ENCODE results near the gene MAL. TPM values are rescaled to one million over a fixed set of nuclear protein-coding genes. Genes with fewer than 3 reads are reported as not detected.

MAL gene
- total and polyA plus RNA-seq, 2 of the 13 experiments (the other 11 are each of a cell fraction or from before 2014, with no cell fraction given): not detected

DNA sequence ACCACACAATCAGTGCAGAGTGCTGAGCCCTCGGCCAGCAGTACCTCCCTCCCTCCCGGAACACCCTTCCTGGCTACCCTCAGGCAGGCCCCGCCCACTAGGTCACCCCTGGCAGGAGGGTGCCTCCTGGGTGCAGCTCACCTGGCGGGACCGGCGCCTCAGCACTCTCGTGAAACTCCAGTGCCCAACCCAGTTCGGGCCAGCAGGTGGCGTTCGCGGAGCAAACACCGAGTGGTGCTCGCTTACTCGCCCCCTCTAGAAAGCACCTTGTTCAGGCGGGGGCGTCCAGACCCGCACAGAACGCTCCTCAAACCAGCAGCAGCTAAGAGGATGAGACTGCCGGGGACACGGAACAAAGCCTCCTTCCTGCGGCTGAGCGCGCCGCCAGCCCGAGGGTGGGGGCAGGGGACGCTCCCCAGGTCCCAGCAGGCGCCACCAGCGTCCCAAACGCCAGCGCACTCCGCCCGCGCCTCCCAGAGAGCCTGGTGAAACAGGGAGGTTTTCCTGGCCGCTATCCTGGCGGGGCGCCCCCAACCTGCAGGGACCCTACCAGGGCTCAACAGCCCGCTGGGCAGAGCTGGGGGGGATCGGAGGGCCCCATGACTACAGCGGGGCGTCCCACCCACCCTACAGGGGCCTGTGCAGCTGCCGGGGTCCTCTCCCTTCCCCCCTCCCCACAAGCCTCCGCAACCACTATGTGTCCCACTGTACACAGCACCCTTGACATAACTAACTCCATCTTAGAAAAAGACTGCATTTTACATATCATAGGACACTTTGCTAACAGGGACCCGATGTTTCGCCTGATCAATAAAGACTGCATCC lies 51.4 kb downstream of the MAL start (continued):
- TF ChIP-seq MAF1 (CRISPR knock-in tag; IDR thresholded peaks at IDR 0.05; ENCODE audit: borderline replicate concordance) (no peak), ZNF333 (CRISPR knock-in tag; IDR thresholded peaks at IDR 0.05; ENCODE audit: borderline replicate concordance) (no peak), CHD2 (IDR thresholded peaks at IDR 0.05; ENCODE audit: low read depth, low read length) (0 out of 2 replicates have a peak, but pooled peaks have one; percentile 27), BRD4 (CRISPR knock-in tag; IDR thresholded peaks at IDR 0.05) (no peak), ATF7 (IDR thresholded peaks at IDR 0.05) (no peak), ATF7 (CRISPR knock-in tag; IDR thresholded peaks at IDR 0.05) (no peak), ZNF282 (IDR thresholded peaks at IDR 0.05; ENCODE audit: partially characterized antibody) (no peak), BHLHE40 (IDR thresholded peaks at IDR 0.05; ENCODE audit: low read length) (no peak), SMAD3 (CRISPR knock-in tag; IDR thresholded peaks at IDR 0.05) (peak; percentile 74; the same call in 1 of the 2 replicates), ZNF362 (CRISPR knock-in tag; IDR thresholded peaks at IDR 0.05; ENCODE audit: borderline replicate concordance) (no peak), PHB2 (IDR thresholded peaks at IDR 0.05; ENCODE audit: partially characterized antibody) (no peak), ZNF124 (CRISPR knock-in tag; IDR thresholded peaks at IDR 0.05) (no peak), ZNF343 (CRISPR knock-in tag; IDR thresholded peaks at IDR 0.05) (no peak), ZNF580 (CRISPR knock-in tag; IDR thresholded peaks at IDR 0.05; ENCODE audit: borderline replicate concordance, low read depth) (peak; percentile 45; the same call in 1 of the 2 replicates), FLYWCH1 (CRISPR knock-in tag; IDR thresholded peaks at IDR 0.05) (no peak), GTF3A (CRISPR knock-in tag; conservative IDR thresholded peaks at IDR 0.05) (no peak), ZNF672 (CRISPR knock-in tag; IDR thresholded peaks at IDR 0.05) (no peak), ZSCAN9 (CRISPR knock-in tag; IDR thresholded peaks at IDR 0.05; ENCODE audit: borderline replicate concordance) (no peak), RFXANK (CRISPR knock-in tag; IDR thresholded peaks at IDR 0.05) (no peak), ZNF484 (CRISPR knock-in tag; IDR thresholded peaks at IDR 0.05; ENCODE audit: borderline replicate concordance, low read depth) (no peak), ZSCAN31 (CRISPR knock-in tag; IDR thresholded peaks at IDR 0.05; ENCODE audit: low read depth) (no peak), BCL6 (CRISPR knock-in tag; IDR thresholded peaks at IDR 0.05) (peak; percentile 60), ZNF510 (CRISPR knock-in tag; IDR thresholded peaks at IDR 0.05; ENCODE audit: low read depth) (no peak), REL (CRISPR knock-in tag; conservative IDR thresholded peaks at IDR 0.05) (no peak)
- TF ChIP-seq, protein P1, sequence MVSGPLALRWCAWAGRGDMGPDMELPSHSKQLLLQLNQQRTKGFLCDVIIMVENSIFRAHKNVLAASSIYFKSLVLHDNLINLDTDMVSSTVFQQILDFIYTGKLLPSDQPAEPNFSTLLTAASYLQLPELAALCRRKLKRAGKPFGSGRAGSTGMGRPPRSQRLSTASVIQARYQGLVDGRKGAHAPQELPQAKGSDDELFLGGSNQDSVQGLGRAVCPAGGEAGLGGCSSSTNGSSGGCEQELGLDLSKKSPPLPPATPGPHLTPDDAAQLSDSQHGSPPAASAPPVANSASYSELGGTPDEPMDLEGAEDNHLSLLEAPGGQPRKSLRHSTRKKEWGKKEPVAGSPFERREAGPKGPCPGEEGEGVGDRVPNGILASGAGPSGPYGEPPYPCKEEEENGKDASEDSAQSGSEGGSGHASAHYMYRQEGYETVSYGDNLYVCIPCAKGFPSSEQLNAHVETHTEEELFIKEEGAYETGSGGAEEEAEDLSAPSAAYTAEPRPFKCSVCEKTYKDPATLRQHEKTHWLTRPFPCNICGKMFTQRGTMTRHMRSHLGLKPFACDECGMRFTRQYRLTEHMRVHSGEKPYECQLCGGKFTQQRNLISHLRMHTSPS (CRISPR knock-in tag; IDR thresholded peaks at IDR 0.05; ENCODE audit: low read depth): peak; percentile 85
- TF ChIP-seq, protein P2, sequence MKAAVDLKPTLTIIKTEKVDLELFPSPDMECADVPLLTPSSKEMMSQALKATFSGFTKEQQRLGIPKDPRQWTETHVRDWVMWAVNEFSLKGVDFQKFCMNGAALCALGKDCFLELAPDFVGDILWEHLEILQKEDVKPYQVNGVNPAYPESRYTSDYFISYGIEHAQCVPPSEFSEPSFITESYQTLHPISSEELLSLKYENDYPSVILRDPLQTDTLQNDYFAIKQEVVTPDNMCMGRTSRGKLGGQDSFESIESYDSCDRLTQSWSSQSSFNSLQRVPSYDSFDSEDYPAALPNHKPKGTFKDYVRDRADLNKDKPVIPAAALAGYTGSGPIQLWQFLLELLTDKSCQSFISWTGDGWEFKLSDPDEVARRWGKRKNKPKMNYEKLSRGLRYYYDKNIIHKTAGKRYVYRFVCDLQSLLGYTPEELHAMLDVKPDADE (CRISPR knock-in tag; IDR thresholded peaks at IDR 0.05): no peak
- TF ChIP-seq, protein P3, sequence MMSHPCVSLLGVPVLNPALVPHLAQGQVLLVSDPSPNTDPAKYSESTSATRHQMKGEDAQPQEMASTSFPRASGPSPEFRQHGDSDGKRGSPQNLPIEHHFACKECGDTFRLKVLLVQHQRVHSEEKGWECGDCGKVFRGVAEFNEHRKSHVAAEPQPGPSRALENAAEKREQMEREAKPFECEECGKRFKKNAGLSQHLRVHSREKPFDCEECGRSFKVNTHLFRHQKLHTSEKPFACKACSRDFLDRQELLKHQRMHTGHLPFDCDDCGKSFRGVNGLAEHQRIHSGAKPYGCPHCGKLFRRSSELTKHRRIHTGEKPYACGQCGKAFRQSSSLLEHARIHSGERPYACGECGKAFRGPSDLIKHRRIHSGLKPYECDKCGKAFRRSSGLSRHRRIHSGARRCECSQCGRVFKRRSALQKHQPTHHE (CRISPR knock-in tag; IDR thresholded peaks at IDR 0.05; ENCODE audit: borderline replicate concordance): no peak

Data from HepG2 (cell line).